ENCODE results near the gene ELAVL4.

GRCh38 chr1:50111503-50111902, 2.8 kb downstream of the ELAVL4 start:
- TF ChIP-seq GATA2 (IDR thresholded peaks at IDR 0.05; ENCODE audit: low read depth, low read length) (no peak), GATA3 (IDR thresholded peaks at IDR 0.05; ENCODE audit: low read depth, low read length) (no peak)

Data from SH-SY5Y (cell line).